WTC11 (cell line): ENCODE measurements around the gene LYPD6. TPM values are rescaled to one million over a fixed set of nuclear protein-coding genes. Genes with fewer than 3 reads are reported as not detected.

Experiments used
- ATAC-seq: fragments of 200-7000 bp; cut with Tn5 transposase; 2 replicates; pipeline ENCODE4 v1.10.0; 2021; ENCODE audit warnings: mild to moderate bottlenecking, moderate library complexity
- CTCF ChIA-PET: fragments of 300-600 bp; sonication (Branson Sonifier 250); formaldehyde crosslinking; loops from one replicate; lab custom pipeline; 2021; ENCODE audit warnings: antibody characterized with exemption; lab: Charles Lee
- POLR2A ChIA-PET: fragments of 350-600 bp; sonication (Branson Sonifier 250); formaldehyde crosslinking; loops from one replicate; lab custom pipeline; 2021; ENCODE audit warnings: antibody characterized with exemption; lab: Charles Lee
- DNase-seq: peaks from one replicate; pipeline ENCODE4 v3.0.0; 2021; ENCODE audit warnings: low spot score
- H3K27ac Mint-ChIP-seq: 2 replicates; pipeline ENCODE4 v1.8.0; 2021; ENCODE audit warnings: mixed read lengths
- H3K27me3 Mint-ChIP-seq: 2 replicates; pipeline ENCODE4 v1.8.0; 2021; ENCODE audit warnings: low read depth, mild to moderate bottlenecking, moderate library complexity, mixed read lengths
- H3K36me3 Mint-ChIP-seq: 2 replicates; pipeline ENCODE4 v1.8.0; 2021; ENCODE audit warnings: mixed read lengths
- H3K4me1 Mint-ChIP-seq: 2 replicates; pipeline ENCODE4 v1.8.0; 2022; ENCODE audit warnings: mixed read lengths
- H3K4me3 Mint-ChIP-seq: 2 replicates; pipeline ENCODE4 v1.8.0; 2021; ENCODE audit warnings: mild to moderate bottlenecking, moderate library complexity, mixed read lengths
- H3K9me3 Mint-ChIP-seq: 2 replicates; pipeline ENCODE4 v1.8.0; 2021; ENCODE audit warnings: mixed read lengths
- CREB1 ChIP-seq: sonication (generic); formaldehyde crosslinking; IDR thresholded peaks from 2 replicates; pipeline ENCODE4 v1.8.0; 2023; ENCODE audit warnings: mild to moderate bottlenecking, missing genetic modification reagents
- CREM ChIP-seq: sonication (generic); formaldehyde crosslinking; IDR thresholded peaks from 2 replicates; pipeline ENCODE4 v1.8.1; 2022; ENCODE audit warnings: mild to moderate bottlenecking, missing genetic modification reagents, moderate library complexity
- E2F4 ChIP-seq: sonication (generic); formaldehyde crosslinking; IDR thresholded peaks from 2 replicates; pipeline ENCODE4 v1.8.1; 2022; ENCODE audit warnings: low read depth, mild to moderate bottlenecking, moderate library complexity, missing genetic modification reagents, borderline replicate concordance
- EMX1 ChIP-seq: fragments of 250-450 bp; sonication (Bioruptor Pico); IDR thresholded peaks from 2 replicates; pipeline ENCODE4 v1.8.0; 2021; ENCODE audit warnings: mild to moderate bottlenecking
- ESRRA ChIP-seq: sonication (generic); formaldehyde crosslinking; IDR thresholded peaks from 2 replicates; pipeline ENCODE4 v1.8.1; 2022; ENCODE audit warnings: mild to moderate bottlenecking, missing genetic modification reagents, borderline replicate concordance
- JUN ChIP-seq: sonication (generic); formaldehyde crosslinking; IDR thresholded peaks from 2 replicates; pipeline ENCODE4 v1.8.0; 2023; ENCODE audit warnings: mild to moderate bottlenecking, missing genetic modification reagents
- NFYB ChIP-seq: sonication (generic); formaldehyde crosslinking; conservative IDR thresholded peaks from 2 replicates; pipeline ENCODE4 v1.8.0; 2022; ENCODE audit warnings: low read depth, missing genetic modification reagents
- NR3C1 ChIP-seq: sonication (generic); formaldehyde crosslinking; conservative IDR thresholded peaks from 2 replicates; pipeline ENCODE4 v1.8.1; 2023; ENCODE audit warnings: low read depth, mild to moderate bottlenecking, missing genetic modification reagents
- SMAD3 ChIP-seq: sonication (generic); formaldehyde crosslinking; IDR thresholded peaks from 2 replicates; pipeline ENCODE4 v1.8.0; 2022; ENCODE audit warnings: missing genetic modification reagents, mild to moderate bottlenecking, borderline replicate concordance
- SMAD4 ChIP-seq: sonication (generic); formaldehyde crosslinking; IDR thresholded peaks from 2 replicates; pipeline ENCODE4 v1.8.0; 2022; ENCODE audit warnings: mild to moderate bottlenecking, missing genetic modification reagents
- ZNF263 ChIP-seq: sonication (generic); formaldehyde crosslinking; IDR thresholded peaks from 2 replicates; pipeline ENCODE4 v1.8.1; 2022; ENCODE audit warnings: low read depth, mild to moderate bottlenecking, moderate library complexity, missing genetic modification reagents
- ZNF425 ChIP-seq: fragments of 250-450 bp; sonication (Bioruptor Pico); conservative IDR thresholded peaks from 2 replicates; pipeline ENCODE4 v1.9.0; 2021; ENCODE audit warnings: mild to moderate bottlenecking
- ZNF512 ChIP-seq: sonication (generic); formaldehyde crosslinking; IDR thresholded peaks from 2 replicates; pipeline ENCODE4 v1.8.1; 2022; ENCODE audit warnings: missing genetic modification reagents, borderline replicate concordance
- ZNF671 ChIP-seq: fragments of 250-450 bp; sonication (Bioruptor Pico); IDR thresholded peaks from 2 replicates; pipeline ENCODE4 v1.8.0; 2021; ENCODE audit warnings: mild to moderate bottlenecking
- total RNA-seq: library from RNA; stranded (reverse); gene quantifications from 3 replicates; pipeline ENCODE4 v1.2.3, GENCODE V29; 2021
- TF ChIP-seq, protein P1 (sequence below): fragments of 250-450 bp; sonication (Bioruptor Pico); IDR thresholded peaks from 2 replicates; pipeline ENCODE4 v2.1.2; 2022; ENCODE audit warnings: mild to moderate bottlenecking, moderate library complexity
- TF ChIP-seq, protein P2 (sequence below): sonication (generic); formaldehyde crosslinking; IDR thresholded peaks from 2 replicates; pipeline ENCODE4 v1.8.1; 2023; ENCODE audit warnings: mild to moderate bottlenecking, missing genetic modification reagents, borderline replicate concordance
- TF ChIP-seq, protein P3 (sequence below): sonication (generic); formaldehyde crosslinking; IDR thresholded peaks from 2 replicates; pipeline ENCODE4 v1.8.0; 2023; ENCODE audit warnings: missing genetic modification reagents

The LYPD6 gene
- total RNA-seq, 1 experiment from 2014 or later = 4.8 TPM

- POLR2A ChIA-PET = no interaction called here
- Mint-ChIP-seq H3K4me3 (no peak overlapping the region), H3K4me1 (no peaks in the 10 kb centered on the region), H3K36me3 (peaks cover 30% of the 10 kb centered on the region), H3K27me3 (peaks cover 5% of the 10 kb centered on the region), H3K27ac (no peak overlapping the region), H3K9me3 (peaks cover 34% of the 10 kb centered on the region)
- CTCF ChIA-PET = no interaction called here
- ATAC-seq (no peak), DNase-seq (no peak)
- TF ChIP-seq ZNF671 (no peak), CREB1 (CRISPR knock-in tag) (no peak), SMAD3 (CRISPR knock-in tag) (no peak), NFYB (CRISPR knock-in tag) (no peak), E2F4 (CRISPR knock-in tag) (no peak), CREM (no peak), NR3C1 (CRISPR knock-in tag) (no peak), ESRRA (CRISPR knock-in tag) (no peak), ZNF425 (CRISPR knock-in tag) (no peak), ZNF263 (CRISPR knock-in tag) (no peak), EMX1 (no peak), SMAD4 (CRISPR knock-in tag) (no peak), ZNF512 (CRISPR knock-in tag) (no peak), JUN (CRISPR knock-in tag) (no peak)
- TF ChIP-seq, protein P1, sequence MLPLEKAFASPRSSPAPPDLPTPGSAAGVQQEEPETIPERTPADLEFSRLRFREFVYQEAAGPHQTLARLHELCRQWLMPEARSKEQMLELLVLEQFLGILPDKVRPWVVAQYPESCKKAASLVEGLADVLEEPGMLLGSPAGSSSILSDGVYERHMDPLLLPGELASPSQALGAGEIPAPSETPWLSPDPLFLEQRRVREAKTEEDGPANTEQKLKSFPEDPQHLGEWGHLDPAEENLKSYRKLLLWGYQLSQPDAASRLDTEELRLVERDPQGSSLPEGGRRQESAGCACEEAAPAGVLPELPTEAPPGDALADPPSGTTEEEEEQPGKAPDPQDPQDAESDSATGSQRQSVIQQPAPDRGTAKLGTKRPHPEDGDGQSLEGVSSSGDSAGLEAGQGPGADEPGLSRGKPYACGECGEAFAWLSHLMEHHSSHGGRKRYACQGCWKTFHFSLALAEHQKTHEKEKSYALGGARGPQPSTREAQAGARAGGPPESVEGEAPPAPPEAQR (CRISPR knock-in tag) = no peak
- TF ChIP-seq, protein P2, sequence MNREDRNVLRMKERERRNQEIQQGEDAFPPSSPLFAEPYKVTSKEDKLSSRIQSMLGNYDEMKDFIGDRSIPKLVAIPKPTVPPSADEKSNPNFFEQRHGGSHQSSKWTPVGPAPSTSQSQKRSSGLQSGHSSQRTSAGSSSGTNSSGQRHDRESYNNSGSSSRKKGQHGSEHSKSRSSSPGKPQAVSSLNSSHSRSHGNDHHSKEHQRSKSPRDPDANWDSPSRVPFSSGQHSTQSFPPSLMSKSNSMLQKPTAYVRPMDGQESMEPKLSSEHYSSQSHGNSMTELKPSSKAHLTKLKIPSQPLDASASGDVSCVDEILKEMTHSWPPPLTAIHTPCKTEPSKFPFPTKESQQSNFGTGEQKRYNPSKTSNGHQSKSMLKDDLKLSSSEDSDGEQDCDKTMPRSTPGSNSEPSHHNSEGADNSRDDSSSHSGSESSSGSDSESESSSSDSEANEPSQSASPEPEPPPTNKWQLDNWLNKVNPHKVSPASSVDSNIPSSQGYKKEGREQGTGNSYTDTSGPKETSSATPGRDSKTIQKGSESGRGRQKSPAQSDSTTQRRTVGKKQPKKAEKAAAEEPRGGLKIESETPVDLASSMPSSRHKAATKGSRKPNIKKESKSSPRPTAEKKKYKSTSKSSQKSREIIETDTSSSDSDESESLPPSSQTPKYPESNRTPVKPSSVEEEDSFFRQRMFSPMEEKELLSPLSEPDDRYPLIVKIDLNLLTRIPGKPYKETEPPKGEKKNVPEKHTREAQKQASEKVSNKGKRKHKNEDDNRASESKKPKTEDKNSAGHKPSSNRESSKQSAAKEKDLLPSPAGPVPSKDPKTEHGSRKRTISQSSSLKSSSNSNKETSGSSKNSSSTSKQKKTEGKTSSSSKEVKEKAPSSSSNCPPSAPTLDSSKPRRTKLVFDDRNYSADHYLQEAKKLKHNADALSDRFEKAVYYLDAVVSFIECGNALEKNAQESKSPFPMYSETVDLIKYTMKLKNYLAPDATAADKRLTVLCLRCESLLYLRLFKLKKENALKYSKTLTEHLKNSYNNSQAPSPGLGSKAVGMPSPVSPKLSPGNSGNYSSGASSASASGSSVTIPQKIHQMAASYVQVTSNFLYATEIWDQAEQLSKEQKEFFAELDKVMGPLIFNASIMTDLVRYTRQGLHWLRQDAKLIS (CRISPR knock-in tag) = no peak
- TF ChIP-seq, protein P3, sequence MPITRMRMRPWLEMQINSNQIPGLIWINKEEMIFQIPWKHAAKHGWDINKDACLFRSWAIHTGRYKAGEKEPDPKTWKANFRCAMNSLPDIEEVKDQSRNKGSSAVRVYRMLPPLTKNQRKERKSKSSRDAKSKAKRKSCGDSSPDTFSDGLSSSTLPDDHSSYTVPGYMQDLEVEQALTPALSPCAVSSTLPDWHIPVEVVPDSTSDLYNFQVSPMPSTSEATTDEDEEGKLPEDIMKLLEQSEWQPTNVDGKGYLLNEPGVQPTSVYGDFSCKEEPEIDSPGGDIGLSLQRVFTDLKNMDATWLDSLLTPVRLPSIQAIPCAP (CRISPR knock-in tag) = no peak
Measured at GRCh38 chr2:149458502-149458901, 128.1 kb downstream of the LYPD6 start.
